GM10248 (cell line): ENCODE results near the gene CUL1.

Experiments
- CTCF ChIA-PET: fragments of 300-600 bp; sonication (Branson Sonifier 250); formaldehyde crosslinking; extraction: SDS; loops from one replicate; lab custom pipeline; 2021; ENCODE audit warnings: antibody characterized with exemption; lab: Yijun Ruan, JAX
- POLR2A ChIA-PET: fragments of 350-650 bp; sonication (Branson Sonifier 250); formaldehyde crosslinking; extraction: SDS; loops from one replicate; lab custom pipeline; 2020; ENCODE audit warnings: antibody characterized with exemption; lab: Yijun Ruan, JAX
- DNase-seq: peaks from one replicate; pipeline ENCODE4 v3.0.0; 2012; ENCODE audit errors: extremely low spot score
- TF ChIP-seq, protein P1 (sequence below): IDR thresholded peaks from 2 replicates; pipeline ENCODE4 v1.5.1; 2012; ENCODE audit warnings: mild to moderate bottlenecking, low read depth; ENCODE audit errors: extremely low read depth, missing control alignments, control extremely low read depth

CUL1 gene

DNA sequence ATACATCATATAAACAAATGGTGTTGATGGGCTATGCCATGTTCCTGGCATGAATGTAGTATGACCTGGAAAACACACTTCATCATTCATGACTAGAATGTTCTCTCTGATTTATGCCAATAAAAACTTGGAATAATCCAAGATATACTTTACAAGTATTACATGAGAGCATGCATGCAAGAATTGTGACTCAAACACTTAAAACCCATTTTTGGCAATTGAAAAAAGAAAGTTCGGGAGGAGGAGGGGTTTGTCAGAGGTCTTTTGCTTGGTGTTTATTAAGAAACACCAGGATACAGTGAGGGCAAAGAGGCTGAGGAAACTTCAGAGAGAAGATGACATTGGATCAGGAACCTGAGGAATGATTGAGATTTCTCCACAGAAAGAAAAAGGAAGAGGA is 10.2 kb upstream of the CUL1 start:
- ChIA-PET POLR2A (no interaction called here), CTCF (no interaction called here)
- DNase-seq = no peak
- TF ChIP-seq, protein P1, sequence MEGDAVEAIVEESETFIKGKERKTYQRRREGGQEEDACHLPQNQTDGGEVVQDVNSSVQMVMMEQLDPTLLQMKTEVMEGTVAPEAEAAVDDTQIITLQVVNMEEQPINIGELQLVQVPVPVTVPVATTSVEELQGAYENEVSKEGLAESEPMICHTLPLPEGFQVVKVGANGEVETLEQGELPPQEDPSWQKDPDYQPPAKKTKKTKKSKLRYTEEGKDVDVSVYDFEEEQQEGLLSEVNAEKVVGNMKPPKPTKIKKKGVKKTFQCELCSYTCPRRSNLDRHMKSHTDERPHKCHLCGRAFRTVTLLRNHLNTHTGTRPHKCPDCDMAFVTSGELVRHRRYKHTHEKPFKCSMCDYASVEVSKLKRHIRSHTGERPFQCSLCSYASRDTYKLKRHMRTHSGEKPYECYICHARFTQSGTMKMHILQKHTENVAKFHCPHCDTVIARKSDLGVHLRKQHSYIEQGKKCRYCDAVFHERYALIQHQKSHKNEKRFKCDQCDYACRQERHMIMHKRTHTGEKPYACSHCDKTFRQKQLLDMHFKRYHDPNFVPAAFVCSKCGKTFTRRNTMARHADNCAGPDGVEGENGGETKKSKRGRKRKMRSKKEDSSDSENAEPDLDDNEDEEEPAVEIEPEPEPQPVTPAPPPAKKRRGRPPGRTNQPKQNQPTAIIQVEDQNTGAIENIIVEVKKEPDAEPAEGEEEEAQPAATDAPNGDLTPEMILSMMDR = no peak

DNA sequence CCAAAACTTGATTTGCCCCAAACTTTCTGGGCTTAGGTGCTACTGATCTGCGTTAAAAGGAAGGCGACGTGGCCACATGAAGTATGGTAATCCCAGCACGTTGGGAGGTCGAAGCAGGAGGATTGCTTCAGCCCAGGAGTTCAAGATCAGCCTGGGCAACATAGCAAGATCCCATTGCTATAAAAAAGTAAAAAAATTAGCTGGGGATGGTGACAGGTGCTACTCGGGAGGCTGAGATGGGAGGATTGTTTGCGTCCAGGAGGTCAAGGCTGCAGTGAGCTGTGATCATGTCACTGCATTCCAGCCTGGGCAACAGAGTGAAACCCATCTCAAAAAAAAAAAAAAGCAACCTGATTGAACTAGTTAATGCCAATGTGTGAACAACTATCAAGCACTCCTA is 5.1 kb upstream of the CUL1 start:
- ChIA-PET POLR2A (no interaction called here), CTCF (no interaction called here)
- no peak for DNase-seq
- TF ChIP-seq, protein P1 = no peak

DNA sequence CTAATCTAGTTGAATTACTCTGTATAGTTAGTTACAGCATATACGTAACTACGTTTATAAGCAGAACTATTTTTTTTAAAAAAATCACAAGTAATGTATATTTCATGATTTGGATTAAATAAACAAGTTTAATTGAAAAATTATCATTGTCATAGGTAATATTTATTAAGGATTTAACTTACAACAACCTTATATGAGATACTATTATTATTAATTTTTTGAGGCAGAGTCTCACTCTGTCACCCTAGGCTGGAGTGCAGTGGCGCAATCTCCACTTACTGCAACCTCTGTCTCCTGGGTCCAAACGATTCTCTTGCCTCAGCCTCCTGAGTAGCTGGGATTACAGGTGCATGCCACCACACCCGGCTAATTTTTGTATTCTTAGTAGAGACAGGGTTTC is 4.1 kb upstream of the CUL1 start:
- POLR2A ChIA-PET = no interaction called here
- DNase-seq = no peak
- CTCF ChIA-PET = interaction anchor here (1.4 kb wide), 1 partner anchor 269 kb away, joined by 4 read pairs; no protein-coding TSS in a partner anchor
- TF ChIP-seq, protein P1 = no peak

DNA sequence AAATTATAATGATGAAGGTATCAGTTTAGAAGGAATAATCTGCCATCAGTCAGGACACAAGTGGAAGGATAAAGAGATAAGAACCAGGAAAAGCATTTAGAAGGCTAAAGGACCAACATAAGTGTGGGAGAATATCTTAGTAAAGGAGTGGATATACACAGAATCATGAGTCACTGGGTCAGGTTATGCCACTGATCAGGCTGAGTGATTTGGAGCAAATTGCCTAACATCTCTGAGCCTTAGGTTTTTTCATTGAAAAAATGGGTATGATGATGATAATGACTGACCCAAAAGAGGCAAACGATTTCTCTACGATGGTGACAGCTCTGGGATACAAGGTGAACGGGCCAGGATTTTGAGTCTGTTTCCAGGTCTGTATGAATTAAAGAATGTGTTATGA is 2.8 kb upstream of the CUL1 start:
- TF ChIP-seq, protein P1 = no peak
- no peak for DNase-seq
- POLR2A ChIA-PET = no interaction called here
- CTCF ChIA-PET = interaction anchor here (0.9 to 1.4 kb wide), 2 partner anchors 17 to 267 kb away, joined by 3 to 4 read pairs; no protein-coding TSS in a partner anchor

DNA sequence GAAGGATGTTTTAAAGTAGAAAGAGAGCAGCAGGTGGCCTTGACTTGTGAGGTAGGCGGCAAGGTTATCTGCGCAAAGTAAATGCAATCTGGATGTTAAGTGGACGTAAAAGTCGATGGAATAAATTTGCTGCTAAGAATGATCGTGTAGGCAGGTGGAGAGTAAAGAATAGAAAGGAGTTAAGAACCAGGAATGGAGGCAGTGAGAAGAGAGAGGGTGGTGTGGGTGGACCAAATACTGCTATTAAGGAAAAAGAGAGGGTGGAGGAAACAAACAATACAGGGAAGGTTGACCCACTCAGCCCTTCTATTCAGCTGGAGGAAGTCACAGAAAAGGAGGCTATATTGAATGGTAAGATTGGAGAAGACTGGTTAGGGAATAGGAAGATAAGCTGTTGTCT is 1.9 kb upstream of the CUL1 start:
- ChIA-PET POLR2A (no interaction called here), CTCF (no interaction called here)
- TF ChIP-seq, protein P1 = no peak
- DNase-seq = no peak

DNA sequence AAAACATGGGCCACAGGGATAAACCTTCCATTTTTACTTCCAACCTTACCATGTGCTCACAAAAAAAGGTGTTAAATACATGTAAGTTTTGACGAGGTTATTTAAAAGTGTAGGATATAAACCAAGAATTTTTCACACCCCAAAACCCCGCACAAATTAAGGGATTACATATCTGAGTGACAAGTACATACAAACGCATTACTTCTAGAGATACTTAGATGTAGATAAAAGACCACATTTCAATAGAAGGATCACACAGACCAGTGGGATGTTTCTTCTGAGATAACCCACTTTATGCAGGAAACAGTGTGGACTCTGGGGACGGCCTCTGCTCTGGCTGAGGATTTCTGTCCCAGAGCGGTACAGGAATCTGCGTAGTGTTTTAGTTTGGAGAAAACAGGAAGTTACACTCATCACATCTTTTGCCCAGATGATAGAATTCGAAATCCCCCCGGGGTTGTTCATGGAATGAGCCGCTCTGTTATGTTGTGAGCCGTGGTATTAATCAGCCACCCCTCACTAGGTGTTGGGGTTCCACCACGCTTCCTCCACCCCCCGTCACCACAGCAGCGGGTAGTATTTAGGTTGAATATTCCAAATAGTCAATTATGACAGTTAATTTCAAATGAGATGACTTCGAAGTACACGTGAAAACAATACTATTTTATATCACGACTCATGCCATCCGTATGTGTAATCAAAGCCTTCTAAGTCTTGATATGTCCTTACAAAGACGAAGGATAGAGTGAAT is 1.3 kb upstream of the CUL1 start:
- ChIA-PET CTCF (interaction anchor here (0.9 to 1.2 kb wide), 3 partner anchors 31 to 269 kb away, joined by 3 to 4 read pairs (median 3); no protein-coding TSS in a partner anchor), POLR2A (no interaction called here)
- no peak for DNase-seq
- TF ChIP-seq, protein P1 = no peak
